GM19025 (cell line): ENCODE results near the gene RAB3IP.
"Not testable (repeated sequence)": the region's sequence is repeated elsewhere in the genome, so short reads cannot be mapped to it uniquely, and the experiment has no call there.

Experiments
- ATAC-seq: cut with Tn5 transposase; IDR thresholded peaks from one replicate; pipeline ENCODE4 v1.9.1; 2021; ENCODE audit warnings: mild to moderate bottlenecking, low read depth, moderate library complexity; ENCODE audit not compliant: unreplicated experiment

Gene RAB3IP

GRCh38 chr12:69834147-69834546 is 95.5 kb downstream of the RAB3IP start:
- ATAC-seq: no peak

GRCh38 chr12:69834576-69834975 is 95.9 kb downstream of the RAB3IP start:
- no peak for ATAC-seq

GRCh38 chr12:69835081-69835480 is 96.4 kb downstream of the RAB3IP start:
- ATAC-seq: no peak

GRCh38 chr12:69836015-69836414 is 97.4 kb downstream of the RAB3IP start:
- no peak for ATAC-seq

- ATAC-seq: no peak
Observed at GRCh38 chr12:69837191-69837590, 98.5 kb downstream of the RAB3IP start.

GRCh38 chr12:69837657-69838415 is 99.2 kb downstream of the RAB3IP start:
- ATAC-seq: no peak

- no peak for ATAC-seq
Observed at GRCh38 chr12:69840727-69841126, 102.1 kb downstream of the RAB3IP start.

- ATAC-seq: no peak
Observed at GRCh38 chr12:69843608-69844007, 104.9 kb downstream of the RAB3IP start.

GRCh38 chr12:69844416-69844815 is 105.8 kb downstream of the RAB3IP start:
- no peak for ATAC-seq

GRCh38 chr12:69844836-69845235 is 106.2 kb downstream of the RAB3IP start:
- ATAC-seq: no peak

GRCh38 chr12:69846976-69847375 is 108.3 kb downstream of the RAB3IP start:
- no peak for ATAC-seq

GRCh38 chr12:69851976-69852375 is 113.3 kb downstream of the RAB3IP start:
- ATAC-seq: no peak

GRCh38 chr12:69853176-69853961 is 114.7 kb downstream of the RAB3IP start:
- ATAC-seq: not testable (repeated sequence)

- no peak for ATAC-seq
Observed at GRCh38 chr12:69866698-69867097, 128.0 kb downstream of the RAB3IP start.

- ATAC-seq: no peak
Observed at GRCh38 chr12:69868695-69869094, 130.0 kb downstream of the RAB3IP start.

- no peak for ATAC-seq
Observed at GRCh38 chr12:69872804-69873203, 134.1 kb downstream of the RAB3IP start.
